MM.1S (cell line): ENCODE results near the gene CRIP2.

Experiments used
- DNase-seq: peaks from one replicate; pipeline ENCODE4 v3.0.0-alpha.2; 2015
- H2AFZ ChIP-seq: fragments of 300-600 bp; sonication (generic); 2 replicates; pipeline ENCODE4 v1.6.0; 2016; ENCODE audit warnings: antibody characterized with exemption, low read length
- H3F3A ChIP-seq: fragments of 300-600 bp; sonication (generic); 2 replicates; pipeline ENCODE4 v1.6.1; 2016; ENCODE audit warnings: mild to moderate bottlenecking, antibody characterized with exemption, low read length, moderate library complexity, mixed read lengths; ENCODE audit not compliant: insufficient read depth
- H3K27ac ChIP-seq: fragments of 300-600 bp; sonication (generic); 2 replicates; pipeline ENCODE4 v1.5.1; 2016; ENCODE audit warnings: mild to moderate bottlenecking, low read length
- H3K27me3 ChIP-seq: fragments of 300-600 bp; sonication (generic); replicated peaks from 2 replicates; pipeline ENCODE4 v1.6.0; 2016; ENCODE audit warnings: low read length; ENCODE audit not compliant: insufficient read depth
- H3K36me3 ChIP-seq: fragments of 300-600 bp; sonication (generic); replicated peaks from 2 replicates; pipeline ENCODE4 v1.6.1; 2016; ENCODE audit warnings: mild to moderate bottlenecking, low read length, mixed read lengths; ENCODE audit not compliant: insufficient read depth
- H3K4me1 ChIP-seq: fragments of 300-600 bp; sonication (generic); 2 replicates; pipeline ENCODE4 v1.6.1; 2016; ENCODE audit warnings: low read length, mixed read lengths
- H3K4me2 ChIP-seq: fragments of 300-600 bp; sonication (generic); 2 replicates; pipeline ENCODE4 v1.6.0; 2016; ENCODE audit warnings: low read depth, low read length
- H3K4me3 ChIP-seq: fragments of 300-600 bp; sonication (generic); 2 replicates; pipeline ENCODE4 v1.5.1; 2016; ENCODE audit warnings: low read length, mixed read lengths
- H3K79me2 ChIP-seq: fragments of 300-600 bp; sonication (generic); 2 replicates; pipeline ENCODE4 v1.6.1; 2016; ENCODE audit warnings: mixed run types, low read length, mixed read lengths
- H3K9ac ChIP-seq: fragments of 300-600 bp; sonication (generic); 2 replicates; pipeline ENCODE4 v1.6.1; 2016; ENCODE audit warnings: low read length, mixed read lengths
- H3K9me2 ChIP-seq: fragments of 300-600 bp; sonication (generic); replicated peaks from 2 replicates; pipeline ENCODE4 v1.6.1; 2016; ENCODE audit warnings: mild to moderate bottlenecking, low read length, mixed read lengths; ENCODE audit not compliant: insufficient read depth
- H3K9me3 ChIP-seq: fragments of 300-600 bp; sonication (generic); replicated peaks from 2 replicates; pipeline ENCODE4 v1.6.1; 2016; ENCODE audit warnings: mild to moderate bottlenecking, low read length, mixed read lengths; ENCODE audit not compliant: insufficient read depth
- H4K20me1 ChIP-seq: fragments of 300-600 bp; sonication (generic); 2 replicates; pipeline ENCODE4 v1.6.1; 2016; ENCODE audit warnings: mild to moderate bottlenecking, low read length, moderate library complexity, mixed read lengths; ENCODE audit not compliant: insufficient read depth
- EZH2 ChIP-seq: fragments of 300-600 bp; sonication (generic); optimal IDR thresholded peaks from 2 replicates; pipeline ENCODE3; 2017; ENCODE audit warnings: low read depth, mild to moderate bottlenecking, antibody characterized with exemption, low read length, mixed read lengths
- EZH2phosphoT487 ChIP-seq: fragments of 300-600 bp; sonication (generic); IDR thresholded peaks from 2 replicates; pipeline ENCODE4 v1.6.1; 2018; ENCODE audit warnings: antibody characterized with exemption, low read length
- TF ChIP-seq, protein P1 (sequence below): fragments of 300-600 bp; sonication (generic); IDR thresholded peaks from 2 replicates; pipeline ENCODE4 v1.5.1; 2016; ENCODE audit warnings: antibody characterized with exemption, low read length, mixed read lengths

CRIP2 gene

DNA sequence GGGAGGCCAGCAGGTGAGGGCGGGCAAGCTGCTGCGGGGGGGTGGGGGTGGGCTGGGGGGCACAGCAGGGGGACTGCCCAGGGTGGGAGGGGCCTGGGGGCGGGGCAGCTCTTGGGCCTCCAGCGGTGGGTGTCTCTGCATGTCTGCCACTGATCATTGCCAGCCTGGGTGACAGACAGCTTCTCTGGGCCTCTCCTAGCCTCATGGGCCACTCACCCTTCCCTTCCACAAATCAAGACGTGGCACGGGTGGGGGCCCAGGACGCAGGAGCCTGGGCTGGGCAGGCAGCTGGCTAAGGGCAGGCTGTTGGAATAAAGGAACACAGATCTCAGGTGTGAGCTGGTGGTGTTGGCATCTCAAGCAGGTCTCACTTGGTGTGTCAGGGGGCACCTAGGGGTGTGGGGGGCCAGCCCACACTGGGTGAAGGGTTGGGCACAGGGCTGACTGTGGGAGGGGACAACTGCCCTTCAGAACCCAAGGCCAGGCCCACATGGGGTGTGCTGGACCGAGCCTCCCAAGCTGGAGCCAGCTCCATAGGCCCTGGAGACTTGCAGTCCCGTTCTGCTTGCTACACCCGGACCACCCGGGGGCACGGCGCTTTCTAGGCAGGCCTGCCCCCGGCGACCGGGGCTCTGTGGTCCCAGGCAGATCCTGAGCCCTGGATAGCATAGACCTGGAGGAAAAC is 19.4 kb downstream of the CRIP2 start:
- no peaks in the 10 kb centered on the region for H3K27me3 ChIP-seq
- no peaks in the 10 kb centered on the region for H3K9me3 ChIP-seq
- no peaks in the 10 kb centered on the region for H3K36me3 ChIP-seq
- H3K4me3 ChIP-seq, result no peak overlapping the region
- H4K20me1 ChIP-seq, result 0 out of 2 replicates have a peak, but pooled peaks cover 4% of the 10 kb centered on the region
- no peak overlapping the region for H3K27ac ChIP-seq
- H3K9ac ChIP-seq, result no peak overlapping the region
- no peak for DNase-seq
- no peak overlapping the region for H2AFZ ChIP-seq
- no peaks in the 10 kb centered on the region for H3K9me2 ChIP-seq
- no peak overlapping the region for H3K4me2 ChIP-seq
- TF ChIP-seq EZH2 (no peak), EZH2phosphoT487 (no peak)
- TF ChIP-seq, protein P1, sequence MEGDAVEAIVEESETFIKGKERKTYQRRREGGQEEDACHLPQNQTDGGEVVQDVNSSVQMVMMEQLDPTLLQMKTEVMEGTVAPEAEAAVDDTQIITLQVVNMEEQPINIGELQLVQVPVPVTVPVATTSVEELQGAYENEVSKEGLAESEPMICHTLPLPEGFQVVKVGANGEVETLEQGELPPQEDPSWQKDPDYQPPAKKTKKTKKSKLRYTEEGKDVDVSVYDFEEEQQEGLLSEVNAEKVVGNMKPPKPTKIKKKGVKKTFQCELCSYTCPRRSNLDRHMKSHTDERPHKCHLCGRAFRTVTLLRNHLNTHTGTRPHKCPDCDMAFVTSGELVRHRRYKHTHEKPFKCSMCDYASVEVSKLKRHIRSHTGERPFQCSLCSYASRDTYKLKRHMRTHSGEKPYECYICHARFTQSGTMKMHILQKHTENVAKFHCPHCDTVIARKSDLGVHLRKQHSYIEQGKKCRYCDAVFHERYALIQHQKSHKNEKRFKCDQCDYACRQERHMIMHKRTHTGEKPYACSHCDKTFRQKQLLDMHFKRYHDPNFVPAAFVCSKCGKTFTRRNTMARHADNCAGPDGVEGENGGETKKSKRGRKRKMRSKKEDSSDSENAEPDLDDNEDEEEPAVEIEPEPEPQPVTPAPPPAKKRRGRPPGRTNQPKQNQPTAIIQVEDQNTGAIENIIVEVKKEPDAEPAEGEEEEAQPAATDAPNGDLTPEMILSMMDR, result no peak
- peaks cover 16% of the 10 kb centered on the region for H3K79me2 ChIP-seq
- H3F3A ChIP-seq, result peaks cover 8% of the 10 kb centered on the region; the same call in 1 of the 2 replicates
- H3K4me1 ChIP-seq, result peaks cover 10% of the 10 kb centered on the region

DNA sequence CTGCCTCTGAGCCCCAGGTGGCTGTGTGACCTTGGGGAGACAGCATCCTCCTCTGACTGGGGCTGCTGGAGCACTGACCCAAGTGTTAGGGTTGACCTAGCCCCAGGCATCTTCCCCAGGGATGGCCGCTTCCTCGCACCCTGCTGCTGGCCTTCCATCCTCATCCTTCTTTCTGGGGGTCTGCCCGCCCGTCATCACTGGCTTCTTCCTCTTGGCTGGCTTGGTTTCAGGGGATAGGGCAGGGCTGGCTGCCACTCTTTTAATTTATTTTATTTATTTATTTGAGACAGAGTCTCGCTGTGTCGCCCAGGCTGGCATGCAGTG is 19.9 kb downstream of the CRIP2 start:
- H3F3A ChIP-seq, result peaks cover 3% of the 10 kb centered on the region; the same call in 1 of the 2 replicates
- H3K4me3 ChIP-seq, result no peak overlapping the region
- H3K79me2 ChIP-seq, result peaks cover 13% of the 10 kb centered on the region
- no peaks in the 10 kb centered on the region for H3K36me3 ChIP-seq
- H4K20me1 ChIP-seq, result 0 out of 2 replicates have a peak, but pooled peaks cover 4% of the 10 kb centered on the region
- H3K9me2 ChIP-seq, result no peaks in the 10 kb centered on the region
- H3K9ac ChIP-seq, result no peak overlapping the region
- H3K4me2 ChIP-seq, result no peak overlapping the region
- DNase-seq, result no peak
- H3K27me3 ChIP-seq, result no peaks in the 10 kb centered on the region
- no peaks in the 10 kb centered on the region for H3K9me3 ChIP-seq
- H3K27ac ChIP-seq, result no peak overlapping the region
- TF ChIP-seq EZH2 (no peak), EZH2phosphoT487 (no peak)
- TF ChIP-seq, protein P1, result no peak
- no peak overlapping the region for H2AFZ ChIP-seq
- peaks cover 5% of the 10 kb centered on the region; the same call in 1 of the 2 replicates for H3K4me1 ChIP-seq

DNA sequence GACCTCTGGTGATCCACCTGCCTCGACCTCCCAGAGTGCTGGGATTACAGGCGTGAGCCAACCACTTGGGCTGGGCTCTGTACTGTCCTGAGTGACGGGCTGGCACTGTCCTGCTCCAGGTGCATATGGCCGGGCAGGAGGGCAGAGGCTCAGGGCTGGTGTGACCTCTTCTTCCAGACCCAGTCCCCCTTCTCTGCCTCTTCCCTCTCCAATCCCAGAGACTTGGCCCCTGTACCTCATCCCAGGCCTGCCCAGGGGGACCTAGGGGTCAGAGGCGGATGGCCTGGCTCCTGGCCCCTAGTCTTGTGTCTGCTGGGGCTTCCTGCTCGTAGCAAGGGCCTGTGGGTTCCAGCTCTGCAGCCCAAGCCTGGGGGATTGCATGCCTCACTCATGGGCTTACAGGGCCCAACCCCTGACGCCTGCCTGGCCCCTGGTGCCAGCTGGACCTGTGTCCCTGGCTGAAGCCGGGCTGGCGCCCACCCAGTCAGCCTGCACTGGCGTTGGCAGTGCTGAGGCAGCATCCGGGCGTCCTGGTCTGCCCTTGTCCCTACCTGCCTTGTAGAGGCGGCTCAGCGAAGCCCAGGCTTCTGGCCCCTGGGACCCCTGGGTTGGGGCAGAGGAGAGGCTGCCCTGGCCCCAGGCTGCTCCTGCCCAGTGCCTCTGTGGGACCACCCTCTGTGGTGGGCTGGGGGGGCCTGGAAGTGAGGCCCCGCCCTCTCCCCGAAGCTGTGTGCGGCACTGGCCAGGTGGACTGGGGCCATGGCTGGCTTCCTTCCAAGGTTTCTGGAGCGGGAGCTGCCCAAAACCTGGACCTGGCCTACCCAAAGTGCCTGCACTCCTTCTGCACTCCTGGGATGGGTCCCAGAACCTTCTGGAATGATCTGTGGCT is 20.7 kb downstream of the CRIP2 start:
- Histone ChIP-seq H3K4me3 (no peak overlapping the region), H3K79me2 (peaks cover 13% of the 10 kb centered on the region), H3F3A (no peaks in the 10 kb centered on the region; the same call in 1 of the 2 replicates), H3K4me1 (peaks cover 5% of the 10 kb centered on the region; the same call in 1 of the 2 replicates), H3K27ac (no peak overlapping the region), H3K4me2 (no peak overlapping the region), H3K9me3 (no peaks in the 10 kb centered on the region), H2AFZ (no peak overlapping the region), H3K36me3 (no peaks in the 10 kb centered on the region), H3K9ac (no peak overlapping the region), H4K20me1 (0 out of 2 replicates have a peak, but pooled peaks cover 4% of the 10 kb centered on the region), H3K9me2 (no peaks in the 10 kb centered on the region), H3K27me3 (no peaks in the 10 kb centered on the region)
- DNase-seq, result no peak
- no peak for TF ChIP-seq EZH2phosphoT487
- TF ChIP-seq EZH2, result no peak
- TF ChIP-seq, protein P1, result no peak
